Lung microvascular endothelial cell (primary cell): ENCODE measurements around the gene TUT4. TPM values are rescaled to one million over a fixed set of nuclear protein-coding genes. Genes with fewer than 3 reads are reported as not detected.

Experiments
- DNase-seq, 2 donors: peaks; one replicate each; pipeline versions ENCODE4 v3.0.0 to v3.0.0-alpha.2; 2010; ENCODE audit warnings: low read depth in 2 of 2
- total RNA-seq: library from RNA; depleted of rRNA; stranded (reverse); fragments of >200 nt; gene quantifications from 2 replicates; pipeline ENCODE4 v1.2.1, GENCODE V29; 2014

The TUT4 gene
- total RNA-seq, 1 donor from 2014 or later, result 15.9 TPM

GRCh38 chr1:52476943-52477342, 75.9 kb downstream of the TUT4 start:
- no peak for DNase-seq

DNA sequence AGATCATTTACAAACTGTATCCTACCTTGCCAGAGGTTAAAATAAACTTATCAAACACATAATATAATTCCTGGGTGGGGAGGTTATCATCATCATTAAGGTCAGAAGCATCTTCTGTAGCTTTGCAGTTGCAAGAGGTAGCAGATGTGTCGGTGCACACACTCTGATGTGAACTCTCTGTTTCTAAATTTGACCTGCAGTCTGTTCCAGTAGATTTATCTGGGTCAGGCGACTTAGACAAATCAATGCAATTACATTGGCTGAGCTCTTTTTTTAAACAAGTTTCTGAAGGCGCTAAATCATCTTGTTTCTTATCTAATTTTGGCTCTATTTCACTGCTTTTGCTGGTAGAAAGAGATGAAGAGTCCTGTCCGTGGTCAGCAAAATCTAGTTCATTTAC, 78.1 kb downstream of the TUT4 start:
- no peak for DNase-seq

- DNase-seq, result no peak
Measured at GRCh38 chr1:52473039-52473438, 79.9 kb downstream of the TUT4 start.

DNA sequence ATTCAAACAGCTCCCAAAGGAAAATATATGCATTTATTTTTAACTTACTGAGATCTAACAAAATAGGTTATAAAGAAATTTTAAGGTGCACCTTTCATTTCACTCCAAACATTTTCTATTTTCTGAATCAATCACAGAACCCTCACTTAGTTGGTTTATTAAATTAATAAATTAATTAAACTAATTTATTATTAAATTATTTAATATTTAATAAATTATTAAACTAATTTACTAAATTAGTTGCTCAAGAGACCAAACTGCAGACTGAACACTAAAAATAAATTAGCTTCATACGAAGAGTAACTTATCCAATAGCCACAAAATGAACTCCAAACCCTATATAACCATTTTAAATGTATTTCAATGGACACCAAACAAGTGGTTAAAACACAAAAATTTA, 80.5 kb downstream of the TUT4 start:
- no peak for DNase-seq

- no peak for DNase-seq
Measured at GRCh38 chr1:52469108-52469507, 83.8 kb downstream of the TUT4 start.

- DNase-seq, result no peak
Measured at GRCh38 chr1:52463891-52464290, 89.0 kb downstream of the TUT4 start.

- no peak for DNase-seq
Measured at GRCh38 chr1:52461821-52462220, 91.1 kb downstream of the TUT4 start.

DNA sequence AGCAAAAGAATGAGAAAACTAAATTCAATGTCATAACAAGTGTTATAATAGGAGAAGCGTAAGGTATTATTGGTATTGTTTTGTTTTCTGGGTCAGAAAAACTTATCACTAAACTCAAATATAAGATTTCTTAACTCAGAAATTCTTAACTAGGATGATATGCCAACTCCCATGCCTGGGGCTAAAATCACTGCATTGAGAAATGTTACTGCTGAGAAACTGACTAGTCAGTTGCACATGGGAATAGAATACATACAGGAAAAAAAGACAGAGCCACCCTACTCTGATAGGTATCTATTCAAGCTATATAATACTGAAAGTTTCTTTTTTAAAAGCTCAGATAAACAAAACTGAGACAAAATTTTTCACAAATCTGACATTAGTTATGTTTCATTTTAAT, 92.2 kb downstream of the TUT4 start:
- no peak for DNase-seq

DNA sequence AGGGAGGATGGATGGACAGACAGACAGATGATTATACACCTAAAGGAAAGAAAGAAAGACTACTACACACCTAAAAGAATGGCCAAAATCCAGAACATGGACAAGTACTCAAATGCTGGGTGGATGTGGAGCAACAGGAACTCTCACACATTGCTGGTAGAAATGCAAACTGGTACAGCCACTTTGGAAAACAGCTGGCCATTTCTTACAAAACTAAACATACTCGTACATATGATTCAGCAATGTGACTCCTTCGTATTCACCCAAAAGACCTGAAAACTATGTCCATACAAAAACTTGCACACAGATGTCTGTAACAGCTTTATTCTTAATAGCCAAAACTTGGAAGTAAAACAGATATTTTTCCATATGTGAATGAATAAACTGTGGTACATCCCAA, 97.2 kb downstream of the TUT4 start:
- no peak for DNase-seq

DNA sequence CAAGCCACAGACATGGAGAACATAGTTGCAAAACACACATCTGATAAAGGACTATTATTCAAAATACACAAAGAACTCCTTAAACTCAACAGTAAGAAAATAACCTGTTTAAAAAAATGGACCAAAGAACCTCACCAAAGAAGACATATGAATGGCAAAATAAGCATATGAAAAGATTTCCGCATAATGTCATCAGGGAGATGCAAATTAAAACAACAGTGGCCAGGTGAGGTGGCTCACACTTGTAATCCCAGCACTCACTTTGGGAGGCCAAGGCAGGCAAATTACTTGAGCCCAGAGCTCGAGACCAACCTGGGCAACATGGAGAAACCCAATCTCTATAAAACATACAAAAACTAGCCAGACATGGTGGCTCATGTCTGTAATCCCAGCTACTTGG, 98.1 kb downstream of the TUT4 start:
- DNase-seq, result no peak

GRCh38 chr1:52454127-52454526, 98.8 kb downstream of the TUT4 start:
- DNase-seq, result no peak

- no peak for DNase-seq
Measured at GRCh38 chr1:52444463-52444862, 108.4 kb downstream of the TUT4 start.

DNA sequence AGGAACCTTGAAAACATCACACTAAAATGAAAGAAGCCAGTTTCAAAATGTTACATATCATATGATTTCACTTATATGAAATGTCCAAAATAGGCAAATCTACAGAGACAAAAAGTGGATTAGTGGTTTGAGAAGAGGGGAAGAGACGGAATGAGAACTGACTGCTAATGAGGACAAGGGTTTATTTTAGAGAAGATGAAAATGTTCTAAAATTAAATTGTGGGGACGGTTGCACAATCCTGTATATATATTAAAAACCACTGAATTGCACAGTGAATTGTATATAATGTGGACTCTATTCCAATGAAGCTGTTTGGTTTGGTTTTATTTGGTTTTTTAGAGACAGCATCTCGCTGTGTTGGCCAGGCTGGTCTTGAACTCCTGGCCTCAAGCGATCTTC, 112.9 kb downstream of the TUT4 start:
- no peak for DNase-seq

DNA sequence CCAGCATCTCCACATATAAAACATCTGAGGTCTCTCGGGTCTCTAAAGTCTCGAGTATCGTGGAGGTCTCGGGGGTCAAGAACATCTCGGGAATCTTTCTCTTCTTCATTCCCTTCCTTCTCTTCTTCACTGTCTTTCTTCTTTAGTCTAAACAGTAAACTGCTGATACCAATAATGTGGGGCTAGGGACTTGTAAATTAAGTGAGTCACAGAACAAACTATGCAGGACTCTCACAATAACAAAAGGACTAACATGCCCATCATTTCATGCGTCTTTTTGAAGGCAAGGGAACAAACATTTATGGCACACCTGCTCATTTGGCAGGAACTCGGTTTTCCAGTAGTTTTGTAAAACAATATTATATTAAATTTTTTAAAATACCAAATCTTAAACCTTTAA, 116.1 kb downstream of the TUT4 start:
- DNase-seq, result no peak

- DNase-seq, result no peak
Measured at GRCh38 chr1:52435650-52436049, 117.2 kb downstream of the TUT4 start.

GRCh38 chr1:52435211-52435610, 117.7 kb downstream of the TUT4 start:
- DNase-seq, result no peak

- DNase-seq, result no peak
Measured at GRCh38 chr1:52432807-52433206, 120.1 kb downstream of the TUT4 start.

GRCh38 chr1:52427152-52427551, 125.7 kb downstream of the TUT4 start:
- no peak for DNase-seq

DNA sequence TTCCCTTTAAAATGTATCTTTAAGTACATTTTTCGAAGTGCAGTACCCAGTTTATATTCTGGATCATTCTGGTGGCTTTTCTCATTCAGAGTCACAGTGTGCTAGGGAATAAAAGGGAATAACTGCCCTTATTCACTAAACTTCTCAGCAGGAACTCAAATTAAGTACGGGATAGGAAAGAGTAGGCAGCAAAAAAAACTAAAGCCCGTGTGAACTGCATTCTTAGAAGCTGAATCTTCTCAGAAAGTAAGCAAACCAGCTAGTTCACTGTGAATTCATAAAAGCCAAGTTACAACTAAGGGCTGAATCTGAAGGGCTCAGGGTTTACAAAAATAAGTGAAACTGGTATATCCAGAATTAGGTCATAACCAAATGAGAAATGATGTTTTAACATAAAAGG, 126.5 kb downstream of the TUT4 start:
- DNase-seq, result peak in 1 of 2 donors; percentile 2

DNA sequence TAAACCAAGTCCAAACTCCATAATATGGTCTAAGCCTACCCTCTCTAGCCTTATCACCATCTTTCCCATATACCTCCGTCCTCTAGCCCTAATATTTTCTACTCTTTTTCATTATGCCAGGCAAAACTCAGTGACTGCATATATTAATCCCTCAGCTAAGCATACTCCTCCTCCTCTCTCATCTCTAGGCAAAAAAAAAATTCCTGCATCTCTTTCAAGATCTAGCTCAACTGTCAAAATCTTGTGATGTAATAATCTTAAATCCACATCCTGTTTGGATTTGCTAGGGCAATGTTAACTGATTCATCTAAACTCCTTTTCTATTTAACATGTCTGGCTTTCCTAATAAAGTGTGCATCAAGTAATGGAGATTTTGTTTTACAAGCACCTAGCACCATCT, 128.1 kb downstream of the TUT4 start:
- DNase-seq, result peak in 1 of 2 donors; percentile 11

DNA sequence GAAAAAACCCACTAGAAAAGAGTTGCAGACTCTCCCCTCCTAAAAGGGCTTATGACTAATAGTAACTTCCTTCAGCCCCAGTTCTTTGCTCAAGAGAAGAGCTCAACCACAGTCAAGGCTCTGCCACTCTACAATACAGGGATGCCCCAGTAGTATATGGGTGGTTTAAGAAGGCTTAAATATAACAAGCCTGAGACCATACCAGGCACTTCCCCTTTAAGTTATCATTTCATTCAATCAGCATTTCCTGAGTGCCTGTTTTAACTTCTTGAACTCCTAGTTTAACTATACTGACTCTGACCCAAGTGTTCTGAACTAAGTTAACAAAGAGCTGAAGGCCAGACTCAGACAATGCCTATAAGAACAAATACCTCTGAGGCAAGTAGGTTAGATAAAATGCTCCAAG, 128.7 kb downstream of the TUT4 start:
- DNase-seq, result peak in 1 of 2 donors; percentile 31

DNA sequence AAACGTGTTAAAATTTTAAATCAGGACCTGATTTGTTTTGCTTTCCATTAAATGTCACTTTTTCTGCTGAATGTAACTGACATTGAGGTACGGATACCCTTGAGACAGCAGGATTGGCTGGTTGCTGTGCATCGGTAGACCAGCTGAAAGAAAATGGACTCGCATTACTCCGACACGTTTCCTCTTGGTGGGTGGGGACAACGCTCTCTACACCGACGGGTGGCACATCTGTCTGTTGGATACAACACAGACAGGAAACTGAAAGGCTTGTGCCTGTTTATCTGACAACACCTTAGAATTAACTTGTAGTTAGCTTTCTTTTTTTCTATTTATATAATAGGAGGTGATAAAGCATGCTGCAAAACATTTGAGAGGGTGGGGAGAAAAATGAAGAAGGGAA, 129.1 kb downstream of the TUT4 start:
- DNase-seq, result peak; percentile 29 to 43

DNA sequence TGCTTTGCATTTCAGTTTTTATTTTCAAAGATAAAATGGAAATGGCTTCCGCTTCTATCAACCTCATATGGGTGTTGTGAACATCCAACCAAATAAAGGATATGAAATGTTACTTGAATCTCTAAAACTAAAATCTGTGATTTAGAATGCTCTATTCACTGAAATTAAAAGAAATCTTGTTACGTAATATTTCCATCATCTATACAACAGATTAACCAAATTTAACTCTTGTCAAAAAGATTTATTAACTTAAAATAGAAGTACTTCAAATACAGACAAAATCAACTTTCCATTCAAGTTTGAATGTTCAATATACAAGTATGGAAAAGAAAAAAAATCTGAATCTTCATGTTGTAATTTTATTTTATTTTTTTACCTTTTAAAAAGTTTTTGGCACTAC, 129.8 kb downstream of the TUT4 start:
- DNase-seq, result no peak

- no peak for DNase-seq
Measured at GRCh38 chr1:52420713-52421112, 132.2 kb downstream of the TUT4 start.

DNA sequence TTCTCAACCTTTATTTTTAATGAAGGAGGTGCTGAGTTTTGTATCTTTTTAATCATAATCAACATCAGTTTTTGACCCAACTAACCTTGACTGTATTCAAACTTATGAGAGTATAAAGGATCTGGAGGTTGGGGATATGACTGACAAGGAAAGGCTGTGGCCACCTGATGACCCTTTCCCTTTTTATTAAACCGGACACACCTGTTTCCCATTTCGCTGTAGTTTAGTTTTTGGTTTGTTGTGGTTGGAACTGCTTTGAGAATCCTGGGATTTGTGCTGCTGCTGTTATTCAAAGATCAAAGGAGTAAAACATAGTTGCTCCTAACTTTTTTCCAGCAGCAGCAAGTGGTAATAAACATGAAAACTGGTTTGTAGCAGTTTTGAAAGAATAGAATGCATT, 136.1 kb downstream of the TUT4 start:
- peak; percentile 37 to 95 for DNase-seq
